ENCODE results near the gene RPS2. TPM values are rescaled to one million over a fixed set of nuclear protein-coding genes. Genes with fewer than 3 reads are reported as not detected.
"Not testable (repeated sequence)": the region's sequence is repeated elsewhere in the genome, so short reads cannot be mapped to it uniquely, and the experiment has no call there.

Gene RPS2
- total RNA-seq, 1 experiment from 2014 or later = 4,395 TPM

DNA sequence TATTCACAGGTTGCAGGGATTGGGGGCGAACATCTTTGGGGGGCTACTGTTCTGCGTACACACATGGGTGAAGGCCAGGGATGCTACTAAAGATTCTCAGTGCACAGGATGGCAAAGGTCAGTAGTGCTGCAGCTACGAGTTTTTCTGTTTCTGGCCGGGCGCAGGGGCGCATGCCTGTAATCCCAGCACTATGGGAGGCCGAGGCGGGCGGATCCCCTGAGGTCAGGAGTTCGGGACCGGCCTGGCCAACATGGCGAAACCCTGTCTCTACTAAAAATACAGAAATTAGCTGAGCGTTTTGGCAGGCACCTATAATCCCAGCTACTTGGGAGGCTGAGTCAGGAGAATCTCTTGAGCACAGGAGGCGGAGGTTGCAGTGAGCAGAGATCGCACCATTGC lies 48.9 kb upstream of the RPS2 start:
- DNase-seq (ENCODE audit: low spot score) (no peak), ATAC-seq (no peak)
- TF ChIP-seq ZNF317 (CRISPR knock-in tag; IDR thresholded peaks at IDR 0.05; ENCODE audit: borderline replicate concordance, low read depth) (no peak), OVOL2 (CRISPR knock-in tag; IDR thresholded peaks at IDR 0.05; ENCODE audit: borderline replicate concordance) (no peak), RORB (CRISPR knock-in tag; IDR thresholded peaks at IDR 0.05) (no peak), ERG (CRISPR knock-in tag; IDR thresholded peaks at IDR 0.05) (no peak), MLX (CRISPR knock-in tag; IDR thresholded peaks at IDR 0.05) (no peak), NFATC4 (CRISPR knock-in tag; IDR thresholded peaks at IDR 0.05) (no peak), GABPB1 (CRISPR knock-in tag; IDR thresholded peaks at IDR 0.05) (no peak), MYBL2 (CRISPR knock-in tag; IDR thresholded peaks at IDR 0.05) (no peak), ETV6 (CRISPR knock-in tag; IDR thresholded peaks at IDR 0.05) (no peak), NR1H2 (CRISPR knock-in tag; IDR thresholded peaks at IDR 0.05) (no peak)
- TF ChIP-seq, protein P1, sequence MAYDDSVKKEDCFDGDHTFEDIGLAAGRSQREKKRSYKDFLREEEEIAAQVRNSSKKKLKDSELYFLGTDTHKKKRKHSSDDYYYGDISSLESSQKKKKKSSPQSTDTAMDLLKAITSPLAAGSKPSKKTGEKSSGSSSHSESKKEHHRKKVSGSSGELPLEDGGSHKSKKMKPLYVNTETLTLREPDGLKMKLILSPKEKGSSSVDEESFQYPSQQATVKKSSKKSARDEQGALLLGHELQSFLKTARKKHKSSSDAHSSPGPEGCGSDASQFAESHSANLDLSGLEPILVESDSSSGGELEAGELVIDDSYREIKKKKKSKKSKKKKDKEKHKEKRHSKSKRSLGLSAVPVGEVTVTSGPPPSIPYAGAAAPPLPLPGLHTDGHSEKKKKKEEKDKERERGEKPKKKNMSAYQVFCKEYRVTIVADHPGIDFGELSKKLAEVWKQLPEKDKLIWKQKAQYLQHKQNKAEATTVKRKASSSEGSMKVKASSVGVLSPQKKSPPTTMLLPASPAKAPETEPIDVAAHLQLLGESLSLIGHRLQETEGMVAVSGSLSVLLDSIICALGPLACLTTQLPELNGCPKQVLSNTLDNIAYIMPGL (CRISPR knock-in tag; IDR thresholded peaks at IDR 0.05) = no peak
- Mint-ChIP-seq H3K27me3 (ENCODE audit: low read depth) (peaks cover 26% of the 10 kb centered on the region), H3K36me3 (peaks cover 3% of the 10 kb centered on the region; the same call in 1 of the 2 replicates), H3K4me1 (peaks cover 9% of the 10 kb centered on the region), H3K4me3 (no peak overlapping the region), H3K9me3 (no peaks in the 10 kb centered on the region), H3K27ac (no peak overlapping the region)
- ChIA-PET POLR2A (no interaction called here), CTCF (interaction anchor here (0.5 to 6.5 kb wide), 4 partner anchors 9 to 21 kb away, joined by 3 to 82 read pairs (median 4); no protein-coding TSS in a partner anchor)

GRCh38 chr16:2011726-2012125 lies 47.1 kb upstream of the RPS2 start:
- ATAC-seq; H3K27me3 Mint-ChIP-seq (ENCODE audit: low read depth); POLR2A ChIA-PET; H3K27ac Mint-ChIP-seq; H3K4me3 Mint-ChIP-seq; H3K9me3 Mint-ChIP-seq; DNase-seq (ENCODE audit: low spot score); H3K36me3 Mint-ChIP-seq: not testable (repeated sequence)
- H3K4me1 Mint-ChIP-seq = peaks cover 22% of the 10 kb centered on the region
- CTCF ChIA-PET = interaction anchor here (0.6 to 6.5 kb wide), 5 partner anchors 7 to 504 kb away, joined by 3 to 82 read pairs (median 4); no protein-coding TSS in a partner anchor

- ATAC-seq (peak; percentile 85), DNase-seq (ENCODE audit: low spot score) (peak; percentile 76)
- POLR2A ChIA-PET = no interaction called here
- Mint-ChIP-seq H3K36me3 (peaks cover 5% of the 10 kb centered on the region; the same call in 1 of the 2 replicates), H3K27ac (peak within 1 kb of the TSS; percentile 88), H3K4me3 (peak within 1 kb of the TSS; percentile 87), H3K27me3 (ENCODE audit: low read depth) (no peaks in the 10 kb centered on the region), H3K4me1 (peaks cover 33% of the 10 kb centered on the region), H3K9me3 (no peaks in the 10 kb centered on the region)
- CTCF ChIA-PET = interaction anchor here (1.8 kb wide), 1 partner anchor 81 kb away, joined by 6 read pairs; no protein-coding TSS in a partner anchor
- TF ChIP-seq, protein P2, sequence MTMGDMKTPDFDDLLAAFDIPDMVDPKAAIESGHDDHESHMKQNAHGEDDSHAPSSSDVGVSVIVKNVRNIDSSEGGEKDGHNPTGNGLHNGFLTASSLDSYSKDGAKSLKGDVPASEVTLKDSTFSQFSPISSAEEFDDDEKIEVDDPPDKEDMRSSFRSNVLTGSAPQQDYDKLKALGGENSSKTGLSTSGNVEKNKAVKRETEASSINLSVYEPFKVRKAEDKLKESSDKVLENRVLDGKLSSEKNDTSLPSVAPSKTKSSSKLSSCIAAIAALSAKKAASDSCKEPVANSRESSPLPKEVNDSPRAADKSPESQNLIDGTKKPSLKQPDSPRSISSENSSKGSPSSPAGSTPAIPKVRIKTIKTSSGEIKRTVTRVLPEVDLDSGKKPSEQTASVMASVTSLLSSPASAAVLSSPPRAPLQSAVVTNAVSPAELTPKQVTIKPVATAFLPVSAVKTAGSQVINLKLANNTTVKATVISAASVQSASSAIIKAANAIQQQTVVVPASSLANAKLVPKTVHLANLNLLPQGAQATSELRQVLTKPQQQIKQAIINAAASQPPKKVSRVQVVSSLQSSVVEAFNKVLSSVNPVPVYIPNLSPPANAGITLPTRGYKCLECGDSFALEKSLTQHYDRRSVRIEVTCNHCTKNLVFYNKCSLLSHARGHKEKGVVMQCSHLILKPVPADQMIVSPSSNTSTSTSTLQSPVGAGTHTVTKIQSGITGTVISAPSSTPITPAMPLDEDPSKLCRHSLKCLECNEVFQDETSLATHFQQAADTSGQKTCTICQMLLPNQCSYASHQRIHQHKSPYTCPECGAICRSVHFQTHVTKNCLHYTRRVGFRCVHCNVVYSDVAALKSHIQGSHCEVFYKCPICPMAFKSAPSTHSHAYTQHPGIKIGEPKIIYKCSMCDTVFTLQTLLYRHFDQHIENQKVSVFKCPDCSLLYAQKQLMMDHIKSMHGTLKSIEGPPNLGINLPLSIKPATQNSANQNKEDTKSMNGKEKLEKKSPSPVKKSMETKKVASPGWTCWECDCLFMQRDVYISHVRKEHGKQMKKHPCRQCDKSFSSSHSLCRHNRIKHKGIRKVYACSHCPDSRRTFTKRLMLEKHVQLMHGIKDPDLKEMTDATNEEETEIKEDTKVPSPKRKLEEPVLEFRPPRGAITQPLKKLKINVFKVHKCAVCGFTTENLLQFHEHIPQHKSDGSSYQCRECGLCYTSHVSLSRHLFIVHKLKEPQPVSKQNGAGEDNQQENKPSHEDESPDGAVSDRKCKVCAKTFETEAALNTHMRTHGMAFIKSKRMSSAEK (CRISPR knock-in tag; IDR thresholded peaks at IDR 0.05; ENCODE audit: borderline replicate concordance) = no peak
- TF ChIP-seq USF2 (CRISPR knock-in tag; IDR thresholded peaks at IDR 0.05) = no peak
- no peak for TF ChIP-seq TP53 (CRISPR knock-in tag; IDR thresholded peaks at IDR 0.05)
- TF ChIP-seq NFATC4 (CRISPR knock-in tag; IDR thresholded peaks at IDR 0.05) = no peak; the same call in 1 of the 2 replicates
- no peak for TF ChIP-seq ZNF121 (CRISPR knock-in tag; IDR thresholded peaks at IDR 0.05)
- TF ChIP-seq CBFB (CRISPR knock-in tag; IDR thresholded peaks at IDR 0.05; ENCODE audit: low read depth) = no peak
- no peak for TF ChIP-seq ZNF396 (CRISPR knock-in tag; IDR thresholded peaks at IDR 0.05; ENCODE audit: borderline replicate concordance)
- peak; percentile 74 for TF ChIP-seq USF1 (CRISPR knock-in tag; IDR thresholded peaks at IDR 0.05)
- TF ChIP-seq ZNF138 (CRISPR knock-in tag; conservative IDR thresholded peaks at IDR 0.05) = no peak
- TF ChIP-seq ATF3 (CRISPR knock-in tag; conservative IDR thresholded peaks at IDR 0.05) = no peak
- TF ChIP-seq SP1 (CRISPR knock-in tag; conservative IDR thresholded peaks at IDR 0.05) = peak; percentile 94
These were observed 45.3 kb upstream of the RPS2 start, which contains the start of gene ZNF598 for GRCh38 chr16:2009791-2010510. TSS of gene ZNF598 (minus strand) at chr16:2009821.
